HCT116 (cell line): ENCODE measurements around the gene STRN3. TPM values are rescaled to one million over a fixed set of nuclear protein-coding genes. Genes with fewer than 3 reads are reported as not detected.

Source experiments
- ATAC-seq: fragments of 200-7000 bp; cut with Tn5 transposase; 2 replicates; pipeline ENCODE4 v1.9.1; 2020; ENCODE audit warnings: mild to moderate bottlenecking, moderate library complexity
- BruUV-seq: library from RNA; stranded (reverse); fragments of 400-500 nt; replicated peaks from 2 replicates; lab custom pipeline; 2021; lab: Mats Ljungman, UMichigan
- CTCF ChIA-PET: fragments of 300-600 bp; sonication (Branson Sonifier 250); formaldehyde crosslinking; loops from one replicate; lab custom pipeline; 2021; ENCODE audit warnings: antibody characterized with exemption; lab: Charles Lee
- POLR2A ChIA-PET: fragments of 300-600, 350-600 bp; sonication (Branson Sonifier 250); formaldehyde crosslinking; loops from one replicate; lab custom pipeline; 2021; ENCODE audit warnings: antibody characterized with exemption; lab: Charles Lee
- RAD21 ChIA-PET, 2 experiments: fragments of 300-600 bp; sonication (Branson Sonifier 250); formaldehyde crosslinking; loops; one replicate each; lab custom pipeline; 2023; ENCODE audit warnings: low total read pairs in 2 of 2; ENCODE audit not compliant: uncharacterized antibody in 2 of 2, unreplicated experiment in 2 of 2, low non-redundant PET in 1 of 2; lab: Charles Lee
- DNase-seq: peaks from one replicate; pipeline ENCODE4 v3.0.0-alpha.2; 2010; ENCODE audit warnings: low read depth, low spot score
- H2AFZ ChIP-seq: fragments of 200-600 bp; shearing (Covaris generic), sonication (generic); 2 replicates; pipeline ENCODE4 v1.6.1; 2017; ENCODE audit warnings: low read depth, mixed run types, mixed read lengths, antibody characterized with exemption, low read length; ENCODE audit not compliant: poor library complexity, severe bottlenecking
- H3K27ac ChIP-seq: 2 replicates; pipeline ENCODE4 v1.5.1; 2012; ENCODE audit warnings: low read depth, low read length
- H3K27me3 ChIP-seq: fragments of 200-600 bp; sonication (generic); 2 replicates; pipeline ENCODE4 v1.6.1; 2016; ENCODE audit warnings: mixed run types, low read length, mixed read lengths; ENCODE audit not compliant: insufficient read depth
- H3K36me3 ChIP-seq, 2 experiments: fragments of 200-500 bp in 1 of 2; fragments of 200-600 bp in 1 of 2; sonication (Bioruptor generic) in 1 of 2; sonication (generic) in 1 of 2; 2 replicates each; pipeline versions ENCODE4 v1.5.1 to v1.6.1; 2014 to 2016; ENCODE audit warnings: low read length in 2 of 2, inconsistent platforms in 1 of 2, mixed read lengths in 1 of 2, mixed run types in 1 of 2; ENCODE audit not compliant: insufficient read depth in 2 of 2, control insufficient read depth in 1 of 2
- H3K4me1 ChIP-seq, 2 experiments: fragments of 200-600 bp in 1 of 2; sonication (generic) in 1 of 2; 2 replicates each; pipeline versions ENCODE4 v1.5.1 to v1.6.1; 2012 to 2017; ENCODE audit warnings: low read length in 2 of 2, inconsistent platforms in 1 of 2, mild to moderate bottlenecking in 1 of 2, mixed read lengths in 1 of 2, mixed run types in 1 of 2, moderate library complexity in 1 of 2; ENCODE audit not compliant: insufficient read depth in 2 of 2, control insufficient read depth in 1 of 2
- H3K4me2 ChIP-seq: fragments of 200-600 bp; sonication (generic); 2 replicates; pipeline ENCODE4 v1.6.1; 2017; ENCODE audit warnings: mixed run types, low read length, mixed read lengths
- H3K4me3 ChIP-seq, 2 experiments: fragments of 200-600 bp in 1 of 2; sonication (generic) in 1 of 2; replicated peaks in 1 of 2; 2 replicates each; pipeline ENCODE4 v1.5.1; 2011 to 2016; ENCODE audit warnings: low read length in 2 of 2, control low read depth in 1 of 2, low read depth in 1 of 2, mild to moderate bottlenecking in 1 of 2, mixed read lengths in 1 of 2, mixed run types in 1 of 2
- H3K79me2 ChIP-seq: fragments of 200-600 bp; sonication (generic); 2 replicates; pipeline ENCODE4 v1.6.1; 2017; ENCODE audit warnings: mild to moderate bottlenecking, mixed run types, low read length, moderate library complexity, mixed read lengths; ENCODE audit not compliant: insufficient read depth
- H3K9ac ChIP-seq: fragments of 200-600 bp; sonication (generic); 2 replicates; pipeline ENCODE4 v1.6.1; 2016; ENCODE audit warnings: low read length, mixed read lengths
- H3K9me2 ChIP-seq: fragments of 200-600 bp; sonication (generic), shearing (Covaris generic); 2 replicates; pipeline ENCODE4 v1.6.1; 2017; ENCODE audit warnings: mixed run types, mild to moderate bottlenecking, moderate library complexity; ENCODE audit not compliant: insufficient read depth
- H3K9me3 ChIP-seq, 2 experiments: fragments of 200-500 bp in 1 of 2; fragments of 200-600 bp in 1 of 2; sonication (Bioruptor generic) in 1 of 2; sonication (generic) in 1 of 2; 2 replicates each; pipeline ENCODE4 v1.6.1; 2014 to 2017; ENCODE audit warnings: low read length in 2 of 2, mixed read lengths in 2 of 2, inconsistent platforms in 1 of 2, low read depth in 1 of 2, mild to moderate bottlenecking in 1 of 2, mixed run types in 1 of 2, moderate library complexity in 1 of 2; ENCODE audit not compliant: control insufficient read depth in 1 of 2, insufficient read depth in 1 of 2
- H4K20me1 ChIP-seq: fragments of 200-600 bp; sonication (generic), shearing (Covaris generic); 2 replicates; pipeline ENCODE4 v1.6.1; 2017; ENCODE audit warnings: mixed run types, mild to moderate bottlenecking, moderate library complexity; ENCODE audit not compliant: insufficient read depth
- CBX3 ChIP-seq: IDR thresholded peaks from 2 replicates; pipeline ENCODE4 v1.6.1; 2012; ENCODE audit warnings: low read depth
- CEBPB ChIP-seq: IDR thresholded peaks from 2 replicates; pipeline ENCODE4 v1.6.1; 2012; ENCODE audit warnings: low read depth
- CTCF ChIP-seq, 3 experiments: fragments of 200-600 bp in 1 of 3; sonication (generic) in 1 of 3; IDR thresholded peaks in 2 of 3; conservative IDR thresholded peaks in 1 of 3; 2 replicates each; pipeline ENCODE4 v1.5.1; 2012 to 2017; ENCODE audit warnings: low read depth in 2 of 3, low read length in 2 of 3, antibody characterized with exemption in 1 of 3, borderline replicate concordance in 1 of 3, control low read depth in 1 of 3, mild to moderate bottlenecking in 1 of 3, mixed read lengths in 1 of 3, mixed run types in 1 of 3, moderate library complexity in 1 of 3; ENCODE audit not compliant: insufficient read depth in 1 of 3
- EZH2 ChIP-seq: fragments of 200-600 bp; sonication (generic); IDR thresholded peaks from 2 replicates; pipeline ENCODE4 v1.6.1; 2017; ENCODE audit warnings: antibody characterized with exemption, mixed run types
- FOSL1 ChIP-seq: IDR thresholded peaks from 2 replicates; pipeline ENCODE4 v1.6.1; 2012; ENCODE audit warnings: low read depth
- POLR2AphosphoS5 ChIP-seq: IDR thresholded peaks from 2 replicates; pipeline ENCODE4 v1.6.1; 2011; ENCODE audit warnings: mild to moderate bottlenecking, low read depth, low read length, moderate library complexity
- ZBTB33 ChIP-seq: IDR thresholded peaks from 2 replicates; pipeline ENCODE4 v1.6.1; 2011; ENCODE audit warnings: mild to moderate bottlenecking, low read length, moderate library complexity; ENCODE audit not compliant: insufficient replicate concordance; ENCODE audit errors: extremely low read depth
- ZNF274 ChIP-seq: fragments of 200-500 bp; sonication (Bioruptor generic); IDR thresholded peaks from 2 replicates; pipeline ENCODE4 v1.6.1; 2014; ENCODE audit warnings: mild to moderate bottlenecking, low read depth, low read length, inconsistent platforms
- intact Hi-C: fragments of 100-400 bp; cut with micrococcal nuclease; formaldehyde crosslinking; loops from 2 replicates; pipeline ENCODE4 v1.10.0; 2022
- total RNA-seq: library from RNA; stranded (reverse); gene quantifications from one replicate; pipeline ENCODE4 v1.2.1, GENCODE V29; 2021; ENCODE audit not compliant: unreplicated experiment

Gene STRN3
- total RNA-seq, 1 experiment from 2014 or later, result 43.4 TPM

GRCh38 chr14:30982533-30982932 is 43.6 kb downstream of the STRN3 start:
- Histone ChIP-seq H3K4me3 (no peak overlapping the region), H3K9me2 (no peaks in the 10 kb centered on the region), H3K27me3 (no peaks in the 10 kb centered on the region), H3K36me3 (no peaks in the 10 kb centered on the region), H3K4me1 (peaks cover 17 to 23% of the 10 kb centered on the region in 2 experiments), H3K9me3 (no peaks in the 10 kb centered on the region), H3K27ac (no peak overlapping the region), H3K79me2 (peaks cover 96% of the 10 kb centered on the region), H3K9ac (no peak overlapping the region), H2AFZ (no peak overlapping the region), H4K20me1 (peaks cover 6% of the 10 kb centered on the region; the same call in 1 of the 2 replicates), H3K4me2 (no peak overlapping the region)
- ChIA-PET CTCF (no interaction called here), POLR2A (interaction anchor here (0.7 to 1.4 kb wide), 2 partner anchors 16 to 49 kb away, joined by 3 to 4 read pairs; no protein-coding TSS in a partner anchor), RAD21 (no interaction called here)
- intact Hi-C loops, result no loop called here
- no TSS peak for BruUV-seq
- ATAC-seq, result no peak
- no peak for TF ChIP-seq CEBPB
- TF ChIP-seq ZBTB33, result no peak
- no peak for TF ChIP-seq POLR2AphosphoS5
- no peak for TF ChIP-seq CBX3
- no peak for TF ChIP-seq ZNF274
- no peak for TF ChIP-seq CTCF (IDR thresholded peaks at IDR 0.05 in 2 of 3, conservative IDR thresholded peaks at IDR 0.05 in 1 of 3; ENCODE audit: borderline replicate concordance in 1 of 3, insufficient read depth in 1 of 3, low read depth in 2 of 3, low read length in 2 of 3)
- no peak for TF ChIP-seq FOSL1
- no peak for TF ChIP-seq EZH2
- DNase-seq, result no peak
